Jurkat, Clone E6-1 (cell line): ENCODE measurements around the gene PPP1R14B.

ENCODE experiments used
- DNase-seq: peaks from one replicate; pipeline ENCODE4 v3.0.0-alpha.2; 2011; ENCODE audit warnings: low read depth, low spot score
- H3K4me3 ChIP-seq: 2 replicates; pipeline ENCODE4 v1.5.1; 2011; ENCODE audit warnings: mild to moderate bottlenecking, low read length, control low read depth, moderate library complexity

The PPP1R14B gene

DNA sequence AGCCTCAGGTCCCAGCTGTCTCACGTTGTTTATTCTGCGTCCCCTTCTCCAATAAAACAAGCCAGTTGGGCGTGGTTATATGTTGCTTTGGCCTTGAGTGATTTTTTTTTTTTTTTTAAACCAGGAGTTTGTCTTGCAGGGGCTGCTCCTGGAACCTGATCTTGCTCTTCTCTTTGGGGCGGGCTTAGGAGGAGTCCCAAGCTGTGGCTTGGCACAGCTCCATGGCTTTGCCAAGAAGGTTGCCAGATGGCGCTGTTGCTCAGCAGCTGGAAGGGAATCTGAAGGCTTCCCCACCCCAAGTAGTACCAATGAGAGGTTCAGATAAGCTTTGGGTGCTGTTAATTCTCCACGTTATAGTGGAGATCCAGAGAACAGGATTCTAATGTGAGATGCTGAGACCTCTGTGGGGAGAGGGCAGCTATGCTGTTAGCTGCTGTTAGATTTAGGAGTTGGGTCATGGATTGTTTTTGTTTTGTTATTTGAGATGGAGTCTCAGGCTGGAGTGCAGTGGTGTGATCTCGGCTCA, 42.2 kb downstream of the PPP1R14B start:
- DNase-seq, result peak; percentile 88
- H3K4me3 ChIP-seq, result no peak overlapping the region

DNA sequence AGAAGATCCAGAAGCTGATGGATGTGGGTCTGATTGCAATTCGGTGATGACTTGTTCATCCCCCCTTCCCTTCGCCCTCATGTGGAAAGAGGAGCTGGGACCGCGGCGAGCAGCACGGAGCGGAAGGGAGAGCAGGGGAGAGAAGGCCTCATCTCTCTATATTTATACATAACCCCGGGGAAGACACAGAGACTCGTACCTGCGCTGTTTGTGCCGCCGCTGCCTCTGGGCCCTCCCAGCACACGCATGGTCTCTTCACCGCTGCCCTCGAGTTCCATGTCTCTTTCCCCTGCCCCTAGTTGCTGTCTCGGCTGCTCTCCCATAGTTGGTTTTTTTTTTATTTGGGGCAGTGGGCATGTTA, 42.7 kb downstream of the PPP1R14B start:
- H3K4me3 ChIP-seq, result no peak overlapping the region
- DNase-seq, result no peak

DNA sequence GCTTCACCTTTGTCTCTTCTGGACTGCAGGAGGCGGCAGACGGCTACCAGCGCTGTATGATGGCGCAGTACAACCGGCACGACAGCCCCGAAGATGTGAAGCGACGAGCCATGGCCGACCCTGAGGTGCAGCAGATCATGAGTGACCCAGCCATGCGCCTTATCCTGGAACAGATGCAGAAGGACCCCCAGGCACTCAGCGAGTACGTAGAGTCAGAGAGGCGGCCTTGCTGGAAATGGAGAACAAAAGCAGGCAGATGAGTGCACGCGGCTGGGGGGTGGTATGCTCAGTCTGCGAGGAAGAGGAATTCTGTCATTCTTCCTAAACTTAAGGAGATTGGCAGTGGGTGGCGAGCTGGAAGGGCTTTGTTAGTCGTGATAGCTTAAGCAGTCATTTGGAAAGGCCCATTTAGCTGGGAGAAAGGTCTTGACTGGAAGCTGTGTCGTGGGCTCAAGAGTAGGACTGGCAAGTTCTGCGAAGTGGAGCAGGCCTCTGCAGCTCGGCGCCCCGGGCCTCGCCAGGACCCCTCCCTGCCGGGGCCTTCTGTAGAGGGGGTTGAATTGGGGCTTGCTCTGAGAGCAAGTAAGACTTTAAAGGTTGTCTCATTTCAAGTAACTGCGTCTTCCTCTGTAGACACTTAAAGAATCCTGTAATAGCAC, 43.2 kb downstream of the PPP1R14B start:
- no peak overlapping the region for H3K4me3 ChIP-seq
- no peak for DNase-seq

DNA sequence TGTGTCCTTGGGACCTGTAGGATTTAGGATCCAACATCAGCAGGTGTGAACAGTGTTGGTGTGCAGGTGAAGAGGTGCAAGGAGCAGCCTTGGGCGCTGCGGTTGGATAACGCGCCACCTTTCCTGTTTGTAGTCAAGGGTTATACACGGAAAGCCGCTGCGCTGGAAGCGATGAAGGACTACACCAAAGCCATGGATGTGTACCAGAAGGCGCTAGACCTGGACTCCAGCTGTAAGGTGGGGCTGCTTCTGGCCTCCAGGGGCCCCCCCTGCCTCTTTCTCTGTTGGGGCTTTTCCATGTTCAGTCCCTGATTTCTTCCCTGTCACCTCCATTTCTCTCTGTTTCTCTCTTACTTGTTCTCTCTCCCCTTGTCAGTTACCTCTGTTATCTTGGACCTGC, 43.8 kb downstream of the PPP1R14B start:
- H3K4me3 ChIP-seq, result no peak overlapping the region
- DNase-seq, result no peak

DNA sequence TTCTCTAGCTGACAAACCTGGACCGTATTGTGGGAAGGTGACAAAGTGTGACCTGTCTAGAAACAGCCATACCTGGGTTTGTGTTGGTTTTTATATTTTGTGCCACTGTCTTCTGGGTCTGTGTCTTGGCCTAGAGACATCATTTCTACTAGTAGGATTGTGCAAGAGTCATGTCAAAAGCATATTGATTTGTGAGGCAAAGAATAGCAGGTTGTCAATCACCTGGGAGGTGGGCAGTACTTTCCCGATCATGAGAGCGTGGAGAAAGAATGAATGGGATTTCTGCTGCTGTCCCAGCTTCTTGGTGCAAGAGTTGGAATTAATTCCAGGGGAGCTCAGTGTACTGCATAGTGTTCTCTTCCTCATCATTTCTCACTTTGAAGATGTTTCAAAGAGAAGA, 45.2 kb downstream of the PPP1R14B start:
- no peak overlapping the region for H3K4me3 ChIP-seq
- DNase-seq, result no peak

DNA sequence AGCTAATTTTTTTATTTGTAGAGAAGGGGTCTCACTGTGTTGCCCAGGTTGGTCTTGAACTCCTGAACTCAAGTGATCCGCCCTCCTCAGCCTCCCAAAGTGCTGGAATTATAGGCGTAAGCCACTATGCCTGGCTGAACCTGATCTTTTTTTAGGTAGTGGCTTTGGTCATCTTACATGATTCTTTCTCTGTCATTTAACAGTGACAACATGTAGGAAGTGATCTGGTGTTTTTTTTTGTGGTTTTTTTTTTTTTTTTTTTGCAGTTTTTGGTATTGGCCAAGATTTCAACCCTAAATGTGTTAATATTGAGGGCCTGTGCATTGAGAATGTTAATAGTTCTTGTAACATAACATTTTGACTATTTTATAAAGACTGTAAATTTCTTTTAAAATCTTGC, 48.2 kb downstream of the PPP1R14B start:
- no peak overlapping the region for H3K4me3 ChIP-seq

DNA sequence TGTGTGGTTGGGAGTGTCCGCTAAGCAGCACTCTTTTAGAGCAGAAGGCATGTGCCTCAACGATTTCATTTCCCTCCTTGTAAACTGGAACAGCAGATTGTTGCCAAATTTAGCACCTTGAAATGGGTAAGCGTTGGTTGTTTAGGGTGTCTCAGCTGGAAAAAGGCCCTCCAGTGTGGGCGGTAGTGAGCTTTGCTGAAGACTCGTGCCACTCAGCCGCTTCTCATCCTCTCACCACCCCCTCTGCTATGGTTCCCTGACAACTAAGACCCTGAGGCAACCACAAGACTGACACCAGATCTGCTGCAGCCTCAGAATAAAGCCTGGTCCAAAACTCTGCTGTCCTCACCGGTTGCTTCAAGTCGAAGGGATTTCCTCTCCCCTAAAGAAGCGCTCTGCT, 50.1 kb downstream of the PPP1R14B start:
- H3K4me3 ChIP-seq, result no peak overlapping the region
- DNase-seq, result no peak

More for the DNA sequence above, 48.2 kb downstream of the PPP1R14B start:
- no peak for DNase-seq
